Activated naive CD8-positive, alpha-beta T cell treated with anti-CD3 and anti-CD28 coated beads for 36 hours (primary cell): ENCODE measurements around the gene SPACA5. TPM values are rescaled to one million over a fixed set of nuclear protein-coding genes. Genes with fewer than 3 reads are reported as not detected.

Experiments used
- DNase-seq: peaks from one replicate; pipeline ENCODE4 v3.0.0; 2021
- H3K27ac Mint-ChIP-seq: one replicate; pipeline ENCODE4 v1.8.0; 2022; ENCODE audit warnings: mild to moderate bottlenecking, moderate library complexity, mixed read lengths
- H3K27me3 Mint-ChIP-seq: one replicate; pipeline ENCODE4 v1.8.0; 2022; ENCODE audit warnings: mild to moderate bottlenecking, mixed read lengths
- H3K36me3 Mint-ChIP-seq: one replicate; pipeline ENCODE4 v1.8.0; 2021; ENCODE audit warnings: mild to moderate bottlenecking, mixed read lengths
- H3K4me1 Mint-ChIP-seq: one replicate; pipeline ENCODE4 v1.8.0; 2021; ENCODE audit warnings: mixed read lengths
- H3K4me3 Mint-ChIP-seq: one replicate; pipeline ENCODE4 v1.8.0; 2022; ENCODE audit warnings: mild to moderate bottlenecking, moderate library complexity, mixed read lengths
- H3K9me3 Mint-ChIP-seq: one replicate; pipeline ENCODE4 v1.8.0; 2022; ENCODE audit warnings: mixed read lengths
- total RNA-seq, 2 experiments: library from RNA; stranded (reverse); gene quantifications; one replicate each; pipeline ENCODE4 v1.2.3, GENCODE V29; 2021

Gene SPACA5
- total RNA-seq, 2 experiments from 2014 or later, result not detected

DNA sequence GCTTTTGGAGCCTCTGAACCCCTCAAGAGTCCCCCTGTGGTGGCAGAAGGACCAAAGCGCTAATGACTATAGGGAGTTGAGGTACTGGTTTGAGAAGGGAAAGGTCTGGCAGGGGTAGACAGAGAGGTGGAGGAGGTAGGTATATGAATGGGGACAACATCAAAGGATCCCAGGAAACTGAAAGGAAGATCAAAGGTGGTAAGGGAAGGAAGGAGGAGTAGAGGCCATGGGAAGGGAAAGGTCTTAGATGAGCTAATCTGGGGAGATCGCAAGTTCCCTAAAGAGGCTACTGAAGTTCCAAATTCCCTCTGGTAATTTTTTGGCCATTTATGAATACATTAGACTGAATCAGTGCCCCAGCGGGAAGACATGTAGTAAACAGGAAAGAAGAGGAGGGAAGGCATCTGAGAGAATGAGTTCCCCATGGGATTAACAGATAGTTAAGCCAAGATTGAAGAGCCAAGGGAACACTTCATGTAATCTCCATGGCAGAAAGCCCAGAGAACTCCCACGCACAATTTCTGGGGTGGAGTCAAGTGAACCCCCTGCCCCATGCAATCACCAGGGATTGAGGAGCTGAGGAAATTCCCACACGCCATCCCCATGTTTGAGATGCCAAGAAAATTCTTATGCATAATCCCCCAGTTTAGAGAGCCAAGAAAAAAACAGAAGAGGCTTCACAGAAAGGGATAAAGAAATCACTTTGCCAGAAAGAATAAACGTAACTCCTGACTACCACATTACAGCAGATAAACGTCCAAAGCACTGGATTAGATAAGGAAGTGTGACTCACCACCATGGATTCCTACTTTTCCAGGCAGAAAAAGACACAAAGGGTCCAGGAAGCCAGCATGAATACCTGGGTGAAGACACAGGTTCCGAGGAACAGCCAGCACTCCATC lies 38.9 kb downstream of the SPACA5 start:
- Mint-ChIP-seq H3K27me3 (no peaks in the 10 kb centered on the region), H3K4me1 (no peaks in the 10 kb centered on the region), H3K27ac (no peak overlapping the region), H3K36me3 (no peaks in the 10 kb centered on the region), H3K4me3 (no peak overlapping the region), H3K9me3 (no peaks in the 10 kb centered on the region)
- DNase-seq, result no peak

GRCh38 chrX:48046846-48047245 lies 40.1 kb downstream of the SPACA5 start:
- H3K4me3 Mint-ChIP-seq, result no peak overlapping the region
- H3K4me1 Mint-ChIP-seq, result no peaks in the 10 kb centered on the region
- DNase-seq, result no peak
- no peaks in the 10 kb centered on the region for H3K9me3 Mint-ChIP-seq
- no peaks in the 10 kb centered on the region for H3K36me3 Mint-ChIP-seq
- no peak overlapping the region for H3K27ac Mint-ChIP-seq
- H3K27me3 Mint-ChIP-seq, result no peaks in the 10 kb centered on the region

DNA sequence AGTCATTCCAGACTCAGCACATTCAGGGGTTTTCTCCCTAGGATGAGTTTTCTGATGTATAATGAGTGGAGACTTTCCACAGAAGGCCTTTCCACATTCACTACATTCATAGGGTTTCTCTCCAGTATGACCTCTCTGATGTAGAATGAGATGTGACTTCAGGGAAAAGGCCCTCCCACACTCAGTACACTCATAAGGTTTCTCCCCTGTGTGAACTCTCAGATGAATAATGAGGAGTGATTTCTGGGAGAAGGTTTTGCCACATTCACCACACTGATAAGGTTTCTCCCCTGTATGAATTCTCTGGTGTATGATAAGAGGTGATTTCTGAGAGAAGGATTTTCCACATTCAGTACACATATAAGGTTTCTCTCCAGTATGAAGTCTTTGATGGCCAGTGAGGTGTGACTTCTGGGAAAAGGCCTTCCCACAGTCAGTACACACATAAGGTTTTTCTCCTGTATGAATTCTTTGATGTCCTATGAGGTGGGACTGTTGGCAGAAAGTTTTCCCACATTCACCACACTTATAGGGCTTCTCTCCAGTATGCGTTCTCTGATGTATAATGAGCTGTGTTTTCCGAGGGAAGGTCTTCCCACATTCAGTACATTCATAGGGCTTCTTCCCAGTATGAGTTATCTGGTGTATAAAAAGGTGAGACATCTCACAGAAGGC lies 52.0 kb downstream of the SPACA5 start:
- Mint-ChIP-seq H3K36me3 (peaks cover 53% of the 10 kb centered on the region), H3K9me3 (peaks cover 13% of the 10 kb centered on the region), H3K4me3 (no peak overlapping the region), H3K27ac (no peak overlapping the region), H3K27me3 (no peaks in the 10 kb centered on the region), H3K4me1 (peaks cover 2% of the 10 kb centered on the region)
- DNase-seq, result no peak

- no peak for DNase-seq
- Mint-ChIP-seq H3K9me3 (peaks cover 13% of the 10 kb centered on the region), H3K27ac (no peak overlapping the region), H3K36me3 (peaks cover 53% of the 10 kb centered on the region), H3K4me3 (no peak overlapping the region), H3K27me3 (no peaks in the 10 kb centered on the region), H3K4me1 (no peaks in the 10 kb centered on the region)
Measured at GRCh38 chrX:48059296-48059639, 52.5 kb downstream of the SPACA5 start.

Other genes starting within 250 kb of the SPACA5 start
- 1 to 10 TPM; 4.8 to 7.8 TPM for gene ZNF81, start 170.1 kb upstream of the SPACA5 start, total RNA-seq
- gene ZNF182, start 3.0 kb upstream of the SPACA5 start, total RNA-seq, result 1 to 10 TPM; 6.4 to 7.4 TPM
- 1 to 10 TPM; 1.6 to 1.9 TPM for gene ZNF630, start 64.7 kb downstream of the SPACA5 start, total RNA-seq
- gene SPACA5B, start 123.6 kb downstream of the SPACA5 start, total RNA-seq, result not detected
- not detected for gene SSX5, start 189.8 kb downstream of the SPACA5 start, total RNA-seq
- not detected for gene SSX1, start 248.4 kb downstream of the SPACA5 start, total RNA-seq